HG03342 (cell line): ENCODE data around the gene ENOX1.
"Not testable (repeated sequence)": the region's sequence is repeated elsewhere in the genome, so short reads cannot be mapped to it uniquely, and the experiment has no call there.

Experiments
- ATAC-seq: cut with Tn5 transposase; IDR thresholded peaks from one replicate; pipeline ENCODE4 v1.9.1; 2021; ENCODE audit warnings: mild to moderate bottlenecking, moderate library complexity; ENCODE audit not compliant: unreplicated experiment

The ENOX1 gene

DNA sequence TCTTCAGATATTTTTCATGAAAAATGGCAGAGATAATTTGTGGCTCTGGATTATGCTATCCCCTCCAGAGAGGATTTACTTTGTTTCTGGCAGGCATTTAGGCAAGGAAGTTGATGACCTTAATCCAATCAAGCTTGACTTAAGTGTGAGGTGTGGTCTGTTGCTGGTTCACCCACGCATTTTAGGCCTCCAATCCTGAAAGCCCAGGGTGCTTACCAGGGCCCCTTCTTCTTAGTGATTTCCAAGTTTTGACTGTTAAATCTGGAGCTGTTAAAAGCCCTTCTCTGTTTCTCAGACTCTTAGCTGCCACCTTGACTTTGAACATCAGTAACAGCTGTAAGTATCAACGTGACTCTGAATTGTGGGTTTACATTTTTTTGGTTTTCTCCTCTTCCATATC, 601.5 kb downstream of the ENOX1 start:
- ATAC-seq = no peak

DNA sequence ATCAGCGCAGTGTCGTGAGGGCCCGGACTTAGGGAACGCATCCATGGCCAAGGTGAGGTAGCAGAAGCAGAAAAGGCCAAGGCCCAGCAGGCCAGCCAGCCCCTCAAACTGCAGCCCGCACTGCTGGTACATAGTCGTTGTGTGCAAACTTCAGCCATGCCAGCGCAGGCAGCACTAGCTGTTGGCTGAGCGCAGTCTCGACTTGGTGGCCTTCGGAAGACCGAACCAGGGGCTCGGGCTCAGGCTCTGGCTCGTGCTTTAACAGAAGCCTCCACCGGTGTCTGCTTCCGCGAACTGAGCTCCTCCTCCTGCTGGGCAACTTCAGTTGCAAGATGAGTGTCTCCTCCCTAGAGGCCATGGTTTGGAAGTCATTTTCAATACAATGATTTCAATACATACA, 605.9 kb downstream of the ENOX1 start:
- ATAC-seq = no peak

DNA sequence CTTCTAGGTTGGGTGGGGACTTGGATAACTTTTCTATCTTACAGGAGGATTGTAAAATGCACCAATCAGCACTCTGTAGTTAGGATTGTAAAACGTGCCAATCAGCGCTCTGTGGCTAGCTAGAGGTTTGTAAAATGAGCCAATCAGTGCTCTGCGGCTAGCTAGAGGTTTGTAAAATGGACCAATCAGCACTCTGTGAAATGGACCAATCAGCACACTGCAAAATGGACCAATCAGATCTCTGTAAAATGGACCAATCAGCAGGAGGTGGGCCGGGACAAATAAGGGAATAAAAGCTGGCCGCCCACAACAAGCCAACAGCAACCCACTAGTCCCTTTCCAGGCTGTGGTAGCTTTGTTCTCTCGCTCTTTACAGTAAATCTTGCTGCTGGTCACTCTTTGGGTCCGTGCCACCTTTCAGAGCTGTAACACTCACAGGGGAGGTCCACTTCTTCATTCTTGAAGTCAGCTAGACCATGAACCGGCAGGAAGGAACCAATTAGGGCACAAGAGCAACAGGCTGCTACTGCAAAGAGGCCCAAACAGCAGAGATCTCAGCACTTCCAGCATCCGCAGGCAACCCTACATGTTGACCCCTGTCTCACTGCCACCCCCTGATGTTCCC, 606.6 kb downstream of the ENOX1 start:
- no peak for ATAC-seq

DNA sequence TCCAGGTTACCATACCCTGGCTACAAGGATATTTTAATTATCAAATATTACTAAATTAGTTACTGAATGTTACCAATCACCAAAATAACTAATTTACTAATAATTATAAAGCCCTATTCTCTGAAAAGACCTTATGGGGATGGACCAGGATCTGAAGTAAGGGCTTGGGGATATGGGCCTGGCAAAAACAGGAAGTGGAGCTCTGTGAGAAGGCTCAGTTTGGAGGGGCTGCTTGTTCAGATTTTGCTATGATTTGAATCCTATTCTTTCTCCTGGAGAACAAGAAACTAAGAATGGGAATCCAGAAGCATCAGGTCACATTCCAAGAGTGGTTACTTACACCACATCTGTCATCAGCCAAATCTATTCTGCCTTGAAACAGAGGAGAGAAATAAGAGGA, 615.3 kb downstream of the ENOX1 start:
- no peak for ATAC-seq

DNA sequence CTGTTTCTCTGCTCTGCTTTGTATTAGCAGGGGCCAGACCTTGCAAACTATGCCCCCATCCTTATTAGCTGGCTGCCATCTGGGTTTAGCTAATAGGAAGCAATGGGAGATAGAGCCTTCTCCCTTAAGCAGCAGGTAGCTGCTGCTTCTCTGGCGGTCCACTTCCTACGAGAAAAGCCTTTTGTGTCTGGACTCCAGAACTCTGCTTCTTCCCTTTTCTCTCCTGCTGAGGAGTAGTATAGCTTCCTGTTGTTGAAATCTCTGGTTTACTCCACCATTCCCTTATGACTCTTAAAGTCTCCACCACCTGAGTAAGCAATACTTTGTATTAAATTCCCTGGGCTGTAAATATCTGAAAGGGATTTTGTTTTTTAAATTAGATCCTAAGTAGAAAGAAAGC, 616.3 kb downstream of the ENOX1 start:
- ATAC-seq = no peak

DNA sequence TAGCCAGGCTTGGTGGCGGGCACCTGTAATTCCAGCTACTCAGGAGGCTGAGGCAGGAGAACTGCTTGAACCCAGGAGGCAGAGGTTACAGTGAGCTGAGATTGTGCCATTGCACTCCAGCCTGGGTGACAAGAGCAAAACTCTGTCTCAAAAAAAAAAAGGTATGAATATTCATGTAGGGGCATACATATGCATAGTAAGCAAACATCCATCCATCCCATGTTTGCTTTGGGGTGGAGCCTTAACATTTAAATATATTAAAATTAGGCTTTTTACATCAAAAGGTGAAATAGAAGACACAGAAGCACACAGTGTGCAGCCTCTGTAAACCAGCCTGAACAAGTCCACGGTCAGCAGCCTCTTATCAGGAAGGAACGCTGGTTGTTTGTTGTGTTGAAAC, 618.3 kb downstream of the ENOX1 start:
- ATAC-seq = not testable (repeated sequence)

DNA sequence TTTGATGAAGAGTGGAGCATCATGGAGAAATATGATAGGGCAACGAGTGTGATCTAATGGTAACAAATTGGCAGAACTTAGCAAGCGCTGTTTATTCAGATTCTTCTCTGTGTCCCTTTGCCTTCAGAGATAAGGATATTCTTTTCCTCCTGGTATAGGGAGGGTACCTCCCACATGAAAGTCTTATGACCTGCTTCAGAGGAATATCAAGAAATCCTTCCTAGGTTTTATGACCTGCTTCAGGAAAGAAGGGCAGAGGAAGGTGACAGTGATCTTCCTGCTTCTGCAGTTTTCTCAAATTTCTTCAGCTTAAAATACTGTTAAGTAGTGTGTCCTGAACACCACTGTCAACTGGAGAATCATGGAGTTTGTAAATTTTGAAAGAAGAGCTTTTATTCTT, 619.0 kb downstream of the ENOX1 start:
- ATAC-seq = no peak

DNA sequence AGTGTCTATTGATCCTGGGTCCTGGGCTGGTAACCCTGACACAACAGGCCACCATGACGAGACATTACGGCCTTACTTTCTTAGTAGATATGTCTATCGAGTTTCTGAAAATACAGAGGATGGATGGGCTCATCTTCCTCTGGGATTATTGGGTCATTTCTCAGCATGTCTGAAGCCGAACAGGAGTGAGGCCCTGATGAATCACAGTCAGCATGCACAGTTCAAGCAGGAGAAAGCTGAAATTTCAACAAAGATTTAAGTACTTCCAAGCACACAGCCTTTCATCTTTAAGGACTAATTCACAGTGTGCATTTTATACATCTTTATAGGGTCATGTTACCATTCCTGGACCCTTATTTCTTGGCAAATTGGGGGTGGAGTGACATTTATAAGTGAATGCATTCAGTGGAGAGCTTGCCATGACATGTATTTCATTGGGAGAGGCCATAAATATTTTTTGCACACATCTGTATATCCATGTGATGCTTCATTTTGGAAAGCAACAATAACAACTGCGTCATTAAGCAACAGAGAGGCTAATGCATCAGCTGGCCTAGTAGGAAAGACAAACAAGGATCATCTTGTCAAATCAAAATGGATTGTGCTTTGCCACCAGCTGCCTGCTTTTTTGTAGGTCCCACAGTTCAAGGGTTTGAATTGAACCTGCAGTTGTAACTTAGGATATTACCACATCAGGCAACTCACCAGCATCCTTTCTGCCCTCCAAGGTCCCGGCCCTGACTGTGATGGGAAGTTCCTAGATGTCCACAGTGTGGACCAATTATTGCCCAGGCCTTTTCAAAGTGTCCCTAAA, 619.9 kb downstream of the ENOX1 start:
- ATAC-seq = no peak
